NCI-H2196 (cell line): ENCODE data around the gene TNFRSF4.

Source experiments
- DNase-seq: peaks from one replicate; lab custom pipeline; 2025; ENCODE audit not compliant: unreplicated experiment; lab: John Stamatoyannopoulos, UW

The TNFRSF4 gene

DNA sequence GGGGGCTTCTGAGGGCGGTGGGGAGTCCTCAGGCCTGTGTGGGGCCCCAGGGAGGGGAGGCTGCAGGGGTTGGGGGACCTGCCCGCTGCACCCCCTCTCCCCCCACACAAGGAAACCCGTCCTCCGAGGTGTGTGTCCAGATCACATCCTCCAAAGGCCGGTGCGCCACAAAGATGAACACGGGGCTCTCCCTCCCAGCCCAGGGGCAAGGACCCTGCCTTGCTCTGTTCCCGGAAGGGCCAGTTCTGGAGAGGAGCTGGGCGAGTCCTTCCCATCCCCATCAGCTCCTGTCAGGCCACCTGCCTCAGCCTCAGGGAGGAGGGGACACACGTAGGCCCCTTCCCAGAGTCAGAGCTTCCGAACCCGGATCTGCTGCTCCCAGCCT is 42.8 kb downstream of the TNFRSF4 start:
- no peak for DNase-seq

- no peak for DNase-seq
Measured at GRCh38 chr1:1170215-1171091, 43.5 kb downstream of the TNFRSF4 start.

DNA sequence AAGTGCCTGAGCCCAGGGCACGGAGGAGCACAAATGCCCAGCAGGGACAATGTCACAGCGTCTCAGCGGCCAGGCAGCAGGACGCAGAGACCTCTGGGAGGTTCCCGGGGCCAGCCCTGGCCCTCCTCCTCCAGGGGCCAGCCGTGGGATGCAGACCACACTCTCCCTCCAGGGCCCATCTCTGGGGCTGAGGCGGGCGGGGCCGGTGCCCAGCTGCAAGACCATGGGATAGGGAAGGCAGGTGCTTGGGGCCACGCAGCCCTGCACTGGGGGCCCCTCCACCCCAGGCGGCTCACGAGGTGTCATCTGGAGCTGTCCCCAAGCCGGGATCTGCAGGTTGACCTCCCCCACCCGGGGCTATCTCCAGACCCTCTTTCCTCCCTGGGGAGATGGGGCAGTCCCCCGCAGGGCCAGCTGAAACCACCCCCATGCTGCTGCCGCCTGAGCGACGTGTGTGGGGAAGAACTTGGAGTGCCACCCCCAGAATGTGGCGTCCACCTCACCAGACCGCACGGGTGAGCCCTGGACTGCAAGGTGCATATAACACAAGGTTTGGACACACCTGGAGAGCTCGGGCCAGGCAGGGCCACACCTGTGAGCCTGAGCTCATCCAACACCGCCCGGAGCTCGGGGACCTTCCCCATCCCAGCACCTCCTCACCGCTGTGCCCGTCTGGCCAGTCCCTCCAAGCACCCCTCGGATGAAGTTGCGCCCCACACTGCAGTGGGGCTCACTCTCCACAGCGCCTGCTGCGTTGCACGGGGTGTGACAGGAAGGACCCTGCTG is 44.3 kb downstream of the TNFRSF4 start:
- no peak for DNase-seq

DNA sequence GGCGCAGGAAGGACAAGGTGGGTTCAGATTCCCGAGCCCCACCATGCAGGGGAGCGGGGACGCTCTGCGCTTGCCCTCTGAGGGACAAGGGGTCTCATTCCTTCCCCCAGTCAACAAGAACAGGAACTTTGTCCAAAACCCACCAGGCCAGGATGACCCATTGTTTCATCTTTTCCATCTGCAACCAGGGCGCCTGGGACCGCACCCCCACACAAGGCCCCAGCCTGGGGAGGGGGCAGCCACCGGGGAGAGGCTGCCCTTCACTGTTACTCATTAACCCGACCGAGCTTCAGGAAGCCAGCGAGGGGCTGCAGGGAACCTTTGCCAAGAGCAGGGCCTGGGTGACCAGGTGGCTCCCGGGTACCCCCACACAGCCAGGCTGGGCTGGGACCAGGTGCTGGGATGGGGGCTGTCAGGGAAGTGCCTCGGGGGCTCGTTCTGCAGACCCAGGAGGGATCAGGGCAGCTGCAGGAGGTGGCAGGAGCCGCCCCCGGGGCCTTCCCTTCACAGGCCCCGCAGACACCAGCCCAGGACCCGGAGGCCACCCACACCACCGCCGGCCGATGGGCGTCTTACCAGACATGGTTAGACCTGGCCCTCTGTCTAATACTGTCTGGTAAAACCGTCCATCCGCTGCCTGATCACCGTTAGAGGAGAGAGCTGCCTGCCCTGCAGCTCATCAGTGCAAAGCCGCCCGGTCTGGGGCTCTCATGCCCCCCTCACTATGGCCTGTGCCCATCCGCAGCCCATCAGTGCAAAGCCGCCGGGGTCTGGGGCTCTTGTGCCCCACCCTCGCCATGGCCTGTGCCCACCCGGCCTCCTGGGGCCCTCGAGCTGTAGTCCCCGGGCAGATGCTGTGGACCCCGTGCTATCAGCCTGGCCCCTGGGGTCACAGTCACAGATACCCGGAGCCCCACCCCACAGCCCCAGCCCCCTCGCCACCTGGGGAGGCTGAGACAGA is 45.2 kb downstream of the TNFRSF4 start:
- no peak for DNase-seq

- no peak for DNase-seq
Measured at GRCh38 chr1:1167841-1168450, 46.0 kb downstream of the TNFRSF4 start.

DNA sequence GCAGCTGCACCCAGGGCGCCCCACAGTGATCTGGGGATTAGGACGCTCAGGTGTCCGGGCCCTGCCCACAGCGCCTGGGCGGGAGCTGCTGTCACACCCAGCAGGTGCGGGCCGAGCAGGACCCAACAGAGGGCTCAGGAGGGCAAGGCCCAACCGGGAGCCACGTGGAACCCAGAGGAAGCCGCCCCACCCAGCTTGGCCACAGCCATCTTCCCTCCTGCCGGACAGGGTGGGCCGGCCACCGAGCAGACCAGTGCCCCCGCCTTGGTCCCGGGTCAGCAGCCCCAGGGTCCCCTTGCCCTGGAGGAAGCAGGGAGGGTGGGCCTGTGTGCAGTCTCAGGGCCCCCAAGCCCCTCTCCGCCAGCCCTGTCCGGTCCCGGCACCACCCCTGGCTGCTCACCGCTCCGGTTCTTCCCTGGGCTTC is 46.5 kb downstream of the TNFRSF4 start:
- DNase-seq, result no peak

GRCh38 chr1:1166642-1167397 is 47.1 kb downstream of the TNFRSF4 start:
- no peak for DNase-seq

- peak; percentile 33 for DNase-seq
Measured at GRCh38 chr1:1165900-1166421, 48.0 kb downstream of the TNFRSF4 start.

DNA sequence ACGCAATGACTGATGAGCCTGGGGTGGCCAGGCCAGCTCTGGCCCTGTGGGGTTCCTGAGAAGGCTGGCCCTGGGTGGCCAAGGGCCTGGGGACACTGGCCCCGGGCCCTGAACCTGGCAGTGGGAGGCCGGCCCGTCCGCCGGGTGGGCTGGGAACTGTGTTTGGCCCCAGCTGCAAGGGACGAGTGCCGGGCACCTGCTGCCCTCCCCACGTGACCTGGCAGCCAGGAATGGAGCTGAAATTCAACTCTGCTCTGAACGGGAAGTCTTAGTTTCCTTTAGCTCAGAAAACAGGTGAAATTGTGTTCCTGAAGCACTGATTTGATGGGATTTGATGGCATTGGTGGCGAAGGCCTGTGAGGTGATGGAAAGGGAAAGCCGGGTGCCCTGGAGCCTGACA is 48.5 kb downstream of the TNFRSF4 start:
- peak; percentile 43 for DNase-seq

GRCh38 chr1:1164701-1165451 is 49.1 kb downstream of the TNFRSF4 start:
- DNase-seq, result peak; percentile 28

DNA sequence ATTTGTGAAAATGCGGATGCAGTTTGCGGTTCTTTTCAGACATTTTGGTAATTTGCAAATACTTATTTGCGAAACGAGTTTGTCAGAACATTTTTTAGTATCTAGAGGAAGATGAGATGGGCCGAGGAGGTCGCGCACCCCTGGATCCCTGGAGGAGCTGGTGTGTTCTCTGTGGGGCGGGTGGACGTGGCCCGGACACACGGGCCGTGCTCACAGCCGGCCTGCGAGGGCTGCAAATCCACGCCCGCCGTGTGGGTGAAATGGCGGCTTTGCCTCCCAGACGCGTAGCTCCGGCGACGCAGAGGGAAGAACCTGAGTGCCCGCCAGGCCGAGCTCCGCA is 49.6 kb downstream of the TNFRSF4 start:
- DNase-seq, result no peak

DNA sequence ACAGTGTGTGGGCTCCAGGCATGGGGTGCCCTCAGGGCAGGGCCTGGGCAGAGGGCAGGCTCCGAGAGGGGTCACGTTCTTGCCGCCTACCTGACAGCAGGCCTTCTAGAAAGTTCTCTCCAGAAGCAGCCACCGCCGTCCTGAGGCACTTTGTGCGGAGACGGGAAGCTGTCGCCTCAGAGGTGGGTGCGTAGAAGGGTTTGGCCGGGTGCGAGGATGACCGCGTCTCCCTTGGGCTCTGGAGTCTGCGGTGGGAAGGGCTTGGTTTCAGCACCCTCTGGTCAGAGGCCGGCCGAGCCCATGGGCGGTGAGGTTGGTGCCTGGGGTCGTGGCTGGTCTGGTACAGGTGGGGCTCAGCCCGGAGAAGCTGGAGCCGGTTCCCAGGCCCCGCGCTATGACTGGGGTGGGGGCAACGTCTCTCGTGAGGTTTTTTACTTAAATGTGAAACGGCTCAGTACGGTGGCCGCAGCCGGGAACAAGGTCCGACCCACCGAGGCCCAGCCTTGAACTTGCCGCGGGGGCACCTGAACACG is 50.3 kb downstream of the TNFRSF4 start:
- no peak for DNase-seq

GRCh38 chr1:1162597-1163537 is 51.1 kb downstream of the TNFRSF4 start:
- DNase-seq, result peak; percentile 93

GRCh38 chr1:1161683-1162079 is 52.3 kb downstream of the TNFRSF4 start:
- DNase-seq, result no peak
